ENCODE results near the gene KCNJ10. TPM values are rescaled to one million over a fixed set of nuclear protein-coding genes. Genes with fewer than 3 reads are reported as not detected.

KCNJ10 gene
- total and polyA plus RNA-seq, 12 donors = 0.11 to 0.32 (median 0.13) TPM; not detected in 7

GRCh38 chr1:160085686-160086455 lies 15.9 kb upstream of the KCNJ10 start:
- no peak overlapping the region for H3K27ac ChIP-seq
- TF ChIP-seq POLR2A (IDR thresholded peaks at IDR 0.05) (no peak), CTCF (IDR thresholded peaks at IDR 0.05) (peak; percentile 60 to 87 (median 71))
- 52 to 55% (median 53%) methylated on average over 19 of the region's 19 CpGs for WGBS, 4 donors

GRCh38 chr1:160084771-160085321 lies 14.9 kb upstream of the KCNJ10 start:
- Histone ChIP-seq H3K9me3 (replicated peaks in 1 of 3) (no peaks in the 10 kb centered on the region), H3K4me1 (replicated peaks in 1 of 2) (peaks cover 0 to 4% of the 10 kb centered on the region in 2 donors), H3K4me3 (no peak overlapping the region), H3K27me3 (peaks cover 29% of the 10 kb centered on the region), H3K27ac (no peak overlapping the region), H3K36me3 (replicated peaks in 1 of 2) (no peaks in the 10 kb centered on the region)
- no peak for TF ChIP-seq POLR2A (IDR thresholded peaks at IDR 0.05)
- TF ChIP-seq CTCF (IDR thresholded peaks at IDR 0.05) = no peak
- intact Hi-C loops (cut with DNase I) = loop anchor here in 1 of 2 donors (2.0 kb wide), 1 partner anchor 38 kb away; no protein-coding TSS in a partner anchor
- DNase-seq = no peak
- 77 to 84% (median 82%) methylated on average over 30 of the region's 30 CpGs for WGBS, 4 donors

More at GRCh38 chr1:160085686-160086455, 15.9 kb upstream of the KCNJ10 start:
- Histone ChIP-seq H3K9me3 (replicated peaks in 1 of 3) (no peaks in the 10 kb centered on the region), H3K36me3 (replicated peaks in 1 of 2) (no peaks in the 10 kb centered on the region), H3K4me1 (replicated peaks in 1 of 2) (peaks cover 0 to 4% of the 10 kb centered on the region in 2 donors), H3K27me3 (peaks cover 21% of the 10 kb centered on the region), H3K4me3 (no peak overlapping the region)
- DNase-seq = peak; percentile 65 to 91 (median 84)
- intact Hi-C loops (cut with DNase I) = loop anchor here in 1 of 2 donors (2.0 kb wide), 1 partner anchor 39 kb away; no protein-coding TSS in a partner anchor

GRCh38 chr1:160083968-160084770 lies 14.2 kb upstream of the KCNJ10 start:
- WGBS, 4 donors = 15 to 65% (median 28%) methylated on average over 22 to 96 of the region's 96 CpGs

More at GRCh38 chr1:160083968-160084770, 14.2 kb upstream of the KCNJ10 start:
- Histone ChIP-seq H3K27ac (no peak overlapping the region), H3K4me3 (peak overlapping the region in 1 of 4 donors; percentile 45), H3K4me1 (replicated peaks in 1 of 2) (peaks cover 0 to 4% of the 10 kb centered on the region in 2 donors), H3K36me3 (replicated peaks in 1 of 2) (no peaks in the 10 kb centered on the region), H3K27me3 (peaks cover 34% of the 10 kb centered on the region), H3K9me3 (replicated peaks in 1 of 3) (no peaks in the 10 kb centered on the region)
- TF ChIP-seq POLR2A (IDR thresholded peaks at IDR 0.05) (no peak), CTCF (IDR thresholded peaks at IDR 0.05) (peak; percentile 41 to 62 (median 56))
- intact Hi-C loops (cut with DNase I) = loop anchor here in 1 of 2 donors (2.0 kb wide), 1 partner anchor 37 kb away; no protein-coding TSS in a partner anchor
- peak; percentile 46 to 85 (median 72) for DNase-seq
